GM19468 (cell line): ENCODE results near the gene MAPKAPK5.
"Not testable (repeated sequence)": the region's sequence is repeated elsewhere in the genome, so short reads cannot be mapped to it uniquely, and the experiment has no call there.

Experiments used
- ATAC-seq: cut with Tn5 transposase; IDR thresholded peaks from one replicate; pipeline ENCODE4 v1.9.1; 2021; ENCODE audit warnings: mild to moderate bottlenecking, moderate library complexity, moderate number of reproducible peaks; ENCODE audit not compliant: unreplicated experiment; ENCODE audit errors: extremely low read depth

MAPKAPK5 gene

DNA sequence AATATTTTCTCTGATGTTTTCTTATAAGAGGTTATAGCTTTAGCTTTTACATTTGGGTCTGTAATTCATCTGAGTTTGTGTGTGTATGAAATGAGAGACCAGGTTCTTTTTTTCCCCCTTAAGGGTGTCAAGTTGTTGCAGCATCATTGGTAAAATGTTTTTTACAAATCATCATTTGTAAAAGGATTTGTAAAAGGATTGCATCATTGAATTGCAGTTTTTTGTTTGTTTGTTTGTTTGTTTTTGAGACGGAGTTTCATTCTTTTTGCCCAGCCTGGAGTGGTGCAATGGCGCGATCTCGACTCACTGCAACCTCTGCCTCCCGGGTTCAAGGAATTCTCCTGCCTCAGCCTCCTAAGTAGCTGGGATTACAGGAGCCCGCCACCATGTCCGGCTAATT is 31.1 kb downstream of the MAPKAPK5 start:
- ATAC-seq = no peak

DNA sequence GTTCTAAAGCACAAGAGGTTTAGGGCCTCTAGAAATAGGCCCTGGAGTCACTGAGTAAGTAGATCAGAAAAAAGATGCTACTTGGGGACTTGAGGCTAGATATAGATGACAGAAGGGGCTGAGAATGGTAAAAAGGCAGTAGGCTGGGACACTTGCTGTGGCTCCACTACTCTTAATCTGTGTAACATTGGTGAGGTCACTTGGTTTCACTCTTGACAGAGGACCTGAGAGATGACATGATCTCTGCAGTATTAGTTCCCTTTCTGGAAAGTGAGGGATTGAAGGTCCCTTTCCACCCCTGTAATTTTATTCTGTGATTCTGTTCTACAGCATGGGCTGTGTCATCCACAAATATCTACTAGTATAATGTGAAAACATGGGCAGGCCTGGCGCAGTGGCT is 39.7 kb downstream of the MAPKAPK5 start:
- ATAC-seq = no peak

DNA sequence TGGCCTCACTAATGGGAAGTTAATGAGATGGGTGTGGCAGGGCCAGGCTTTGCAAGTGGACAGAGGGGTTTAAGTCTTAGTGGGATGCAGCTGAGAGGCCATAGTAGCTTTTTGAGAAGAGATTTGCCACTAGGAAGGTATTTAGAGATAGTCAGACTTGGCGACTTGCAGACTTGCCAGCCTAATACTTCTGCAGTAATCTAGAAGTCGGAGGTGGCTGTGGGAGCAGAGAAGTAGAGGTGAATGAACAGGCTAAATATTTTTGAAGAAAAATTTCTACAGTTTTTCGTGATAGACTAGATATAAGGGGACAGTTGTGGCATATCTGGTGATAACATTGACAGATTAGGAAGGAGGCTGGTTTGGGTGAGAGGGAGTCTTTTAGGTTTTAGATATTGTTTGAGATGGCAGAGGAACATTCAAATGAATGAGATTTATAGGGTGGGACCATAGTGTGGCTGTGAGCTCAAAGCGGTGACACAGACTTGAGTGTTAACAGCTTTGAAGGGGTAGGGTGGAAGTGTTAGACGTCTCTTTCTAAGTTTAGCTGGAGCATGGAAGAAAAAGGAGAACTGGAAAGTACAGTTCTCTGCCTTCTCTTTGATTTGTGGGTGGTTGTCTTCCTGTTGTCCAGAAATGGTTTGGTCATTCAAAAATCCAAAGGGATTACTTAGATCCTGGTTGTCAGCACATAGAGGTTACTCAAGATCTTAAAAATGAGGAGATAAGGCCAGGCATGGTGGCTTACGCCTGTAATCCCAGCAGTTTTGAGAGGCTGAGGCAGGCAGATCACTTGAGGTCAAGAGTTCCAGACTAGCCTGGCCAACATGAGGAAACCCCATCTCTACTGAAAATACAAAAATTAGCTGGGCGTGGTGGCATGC is 44.9 kb downstream of the MAPKAPK5 start:
- no peak for ATAC-seq

DNA sequence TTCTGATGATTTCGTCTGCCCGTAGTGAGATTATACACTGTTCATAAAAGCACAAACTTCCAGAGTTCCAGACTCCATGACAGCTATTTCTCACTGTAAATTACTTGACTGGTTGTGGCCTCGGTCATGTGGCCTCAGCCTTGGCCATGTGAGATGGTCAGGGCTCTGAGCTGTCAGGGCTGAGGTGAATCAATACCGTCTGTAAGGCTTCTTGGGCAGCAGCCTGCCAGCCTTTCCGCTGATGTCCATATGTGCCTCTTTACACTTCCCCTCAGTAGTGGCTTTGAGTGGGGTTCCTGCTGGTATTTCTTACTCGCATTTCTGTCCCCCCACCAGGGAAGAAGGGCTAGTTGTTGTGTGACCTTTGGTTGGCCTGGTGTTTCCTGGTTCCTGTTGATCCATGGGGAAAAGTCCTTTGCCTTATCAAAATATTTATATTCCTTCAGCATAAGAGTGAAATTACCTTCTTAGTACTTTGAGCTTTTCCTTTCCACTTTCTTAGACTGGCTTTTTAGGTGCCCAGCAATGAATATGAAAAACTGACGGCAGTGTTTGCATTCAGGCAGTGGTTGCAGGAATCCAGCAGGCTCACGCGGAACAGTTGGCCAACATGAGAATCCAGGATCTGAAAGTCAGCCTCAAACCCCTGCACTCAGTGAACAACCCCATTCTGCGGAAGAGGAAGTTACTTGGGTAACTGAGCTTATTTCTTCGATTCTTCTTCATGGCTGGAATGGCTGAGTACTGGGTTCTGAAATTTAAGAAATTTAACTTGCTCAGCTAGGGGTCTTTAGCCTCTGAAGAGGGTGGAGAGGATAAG is 46.1 kb downstream of the MAPKAPK5 start:
- ATAC-seq = no peak

DNA sequence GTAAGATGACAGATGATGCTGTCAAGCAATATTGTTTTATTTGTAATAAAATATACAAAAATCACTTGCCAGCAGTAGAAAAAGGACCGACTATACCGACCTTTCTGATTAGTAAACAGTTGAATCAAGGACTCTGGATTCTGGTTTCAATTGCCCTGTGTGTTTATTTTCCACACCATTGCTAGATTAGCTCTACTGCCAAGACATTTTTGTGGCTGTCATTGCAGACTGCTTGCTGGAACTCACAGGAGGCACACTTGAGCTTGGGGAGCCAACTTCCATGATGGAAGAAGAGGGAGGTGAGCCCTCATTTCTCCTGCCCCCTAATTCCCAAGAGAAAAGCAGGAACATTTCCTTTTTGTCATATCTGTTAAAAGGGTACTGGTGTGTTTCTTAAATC is 51.3 kb downstream of the MAPKAPK5 start:
- no peak for ATAC-seq

DNA sequence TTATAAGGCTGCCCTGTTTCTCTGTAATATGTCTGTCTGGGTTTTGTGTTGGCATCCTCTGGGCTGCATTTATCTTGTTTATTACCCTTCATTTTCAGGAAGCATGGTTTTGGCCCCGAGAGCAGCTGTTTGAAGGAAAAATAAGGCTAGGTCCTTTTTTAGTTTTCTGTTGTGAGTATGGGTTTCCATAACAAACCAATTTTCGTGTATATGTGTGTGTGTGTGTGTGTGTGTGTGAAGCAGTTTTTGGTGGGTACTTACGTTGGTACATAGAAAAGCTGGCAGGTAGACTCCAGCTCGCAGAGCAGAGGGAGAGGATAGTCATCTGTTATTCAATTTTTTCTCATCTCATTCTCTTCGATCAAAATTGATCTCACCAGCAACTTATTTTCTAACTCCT is 52.5 kb downstream of the MAPKAPK5 start:
- ATAC-seq = no peak

DNA sequence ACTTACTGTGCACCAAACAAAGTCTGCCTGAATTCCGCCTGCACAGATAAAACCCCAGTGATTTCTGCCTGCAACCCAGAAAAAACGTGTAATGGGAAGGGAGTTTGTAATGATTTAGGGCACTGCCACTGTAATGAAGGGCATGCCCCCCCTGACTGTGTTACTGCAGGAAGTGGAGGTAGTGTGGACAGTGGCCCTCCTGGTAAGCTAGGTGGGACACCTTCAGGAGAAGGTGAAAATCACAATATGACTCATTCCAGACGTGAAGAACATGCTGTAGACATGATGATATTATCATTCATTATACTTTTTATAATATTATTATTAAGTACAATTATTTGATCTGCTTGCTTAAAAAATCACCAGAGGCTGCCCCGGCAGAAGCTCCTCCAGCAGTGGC is 59.2 kb downstream of the MAPKAPK5 start:
- ATAC-seq = no peak

DNA sequence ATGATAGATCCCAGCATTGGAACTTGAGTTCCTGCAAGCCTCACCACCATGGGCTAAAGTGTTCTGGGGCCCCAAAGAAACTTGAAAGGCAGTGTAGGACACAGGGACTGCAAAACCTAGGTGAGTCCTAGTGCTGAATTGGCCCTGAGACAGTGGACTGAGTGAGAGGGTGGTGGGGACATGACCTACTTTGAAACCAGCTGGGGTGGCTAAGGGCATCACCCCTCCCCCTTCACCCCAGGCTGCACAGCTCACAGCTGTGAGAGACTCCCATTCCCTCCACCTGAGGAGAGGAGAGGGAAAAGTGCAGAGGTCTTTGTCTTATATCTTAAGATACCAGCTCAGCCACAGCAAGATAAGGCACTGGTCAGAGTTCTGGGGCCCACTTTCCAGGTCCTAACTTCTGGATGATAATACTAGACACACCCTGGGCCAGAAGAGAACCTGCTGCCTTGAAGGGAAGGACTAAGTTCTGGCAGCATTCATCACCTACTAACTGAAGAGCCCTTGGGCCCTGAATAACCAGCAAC is 62.5 kb downstream of the MAPKAPK5 start:
- no peak for ATAC-seq

DNA sequence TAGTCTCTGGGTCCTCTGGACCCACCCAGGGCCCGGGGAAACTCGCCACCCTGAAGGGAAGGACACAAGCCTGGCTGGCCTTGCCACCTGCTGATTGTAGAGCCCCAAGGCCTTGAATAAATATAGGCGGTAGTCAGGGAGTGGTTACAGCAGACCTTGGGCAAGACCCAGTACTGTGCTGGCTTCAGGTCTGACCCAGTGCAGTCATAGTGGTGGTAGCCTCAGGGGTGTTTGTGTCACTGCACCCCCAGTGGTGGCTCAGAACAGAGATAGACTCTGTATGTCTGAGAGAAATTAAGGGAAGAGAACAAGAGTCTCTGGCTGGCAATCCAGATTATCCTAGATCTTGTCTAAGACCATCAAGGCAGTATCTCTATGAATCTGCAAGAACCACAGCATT is 63.5 kb downstream of the MAPKAPK5 start:
- no peak for ATAC-seq

DNA sequence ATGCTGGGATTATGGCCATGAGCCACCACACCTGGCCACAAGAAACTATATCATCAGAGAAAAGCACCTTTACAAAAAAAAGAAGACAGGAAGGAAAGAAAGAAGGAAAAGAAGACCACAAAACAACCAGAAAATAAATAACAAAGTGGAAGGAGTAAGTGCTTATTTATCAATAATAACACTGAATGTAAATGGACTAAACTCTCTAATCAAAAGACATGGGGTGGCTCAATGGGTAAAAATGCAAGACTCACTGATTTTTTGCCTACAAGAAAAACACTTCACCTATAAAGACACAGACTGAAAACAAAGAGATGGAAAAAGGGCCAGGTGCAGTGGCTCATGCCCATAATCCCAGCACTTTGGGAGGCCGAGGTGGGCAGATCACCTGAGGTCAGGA is 65.7 kb downstream of the MAPKAPK5 start:
- no peak for ATAC-seq

DNA sequence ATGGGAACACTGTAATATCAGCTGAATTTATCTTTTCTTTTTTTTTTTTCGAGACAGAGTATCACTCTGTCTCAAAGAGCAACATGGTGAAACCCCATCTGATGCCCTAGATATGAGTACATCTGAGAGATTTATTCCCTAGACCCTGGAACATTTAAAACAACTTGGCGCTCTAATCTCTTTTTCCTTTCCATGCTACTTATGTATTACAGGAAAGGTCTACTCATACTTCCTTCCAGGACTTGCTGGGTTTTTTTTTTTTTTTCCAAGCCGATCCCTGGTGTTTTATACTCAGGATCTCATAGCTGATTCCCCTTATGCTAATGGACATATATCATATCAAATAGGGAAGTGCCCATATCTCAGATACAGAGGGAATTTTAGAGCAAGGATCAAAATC is 83.1 kb downstream of the MAPKAPK5 start:
- ATAC-seq = no peak

DNA sequence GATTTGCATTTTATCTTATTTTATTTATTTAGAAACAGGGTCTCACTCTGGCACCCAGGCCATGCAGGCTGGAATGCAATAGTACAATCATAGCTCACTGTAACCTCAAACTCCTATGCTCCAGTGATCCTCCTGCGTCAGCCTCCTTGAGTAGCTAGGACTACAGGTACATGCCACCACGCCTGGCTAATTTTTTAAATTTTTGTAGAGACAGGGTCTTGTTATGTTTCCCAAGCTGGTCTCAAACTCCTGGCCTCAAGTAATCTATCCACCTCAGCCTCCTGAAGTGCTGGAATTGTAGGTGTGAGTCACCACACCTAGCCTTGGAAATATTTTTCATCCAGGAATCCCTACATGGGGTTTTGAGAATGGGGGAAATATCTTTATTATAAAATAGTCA is 84.6 kb downstream of the MAPKAPK5 start:
- ATAC-seq = no peak

DNA sequence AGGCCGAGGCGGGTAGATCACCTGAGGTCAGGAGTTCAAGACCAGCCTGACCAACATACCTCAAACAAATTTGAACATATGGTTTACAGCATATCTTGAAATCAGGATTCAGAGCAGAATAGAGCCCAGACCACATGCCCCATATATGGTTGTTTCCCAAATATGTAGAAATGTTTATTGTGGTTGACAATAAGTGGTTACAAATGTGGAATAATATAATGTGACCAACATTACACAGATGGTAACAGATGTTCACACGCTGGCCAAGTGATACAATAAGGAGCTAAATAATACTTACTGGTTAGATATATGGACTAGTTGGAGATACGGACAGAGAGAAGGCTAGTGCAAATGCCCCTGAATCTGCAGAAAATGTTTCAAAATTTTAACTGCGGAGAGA is 85.3 kb downstream of the MAPKAPK5 start:
- ATAC-seq = no peak

DNA sequence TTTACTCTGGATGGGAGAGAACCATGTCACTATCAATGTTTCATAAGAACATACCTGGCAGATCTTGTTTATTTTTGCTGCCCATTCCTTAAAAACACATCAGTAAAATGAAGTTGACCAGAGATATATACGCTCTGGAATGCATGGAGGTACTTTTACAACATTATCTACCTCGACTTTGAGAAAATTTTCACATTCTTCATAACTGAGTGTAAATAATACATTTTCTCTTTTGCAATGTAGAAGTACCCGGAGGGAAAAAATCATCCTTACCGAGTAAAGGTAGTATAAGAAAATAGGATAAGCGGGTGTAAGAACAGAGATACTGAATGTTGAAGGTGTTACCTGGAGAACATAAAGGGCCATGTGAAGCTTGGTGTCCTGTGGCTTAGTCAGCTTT is 90.2 kb downstream of the MAPKAPK5 start:
- no peak for ATAC-seq

DNA sequence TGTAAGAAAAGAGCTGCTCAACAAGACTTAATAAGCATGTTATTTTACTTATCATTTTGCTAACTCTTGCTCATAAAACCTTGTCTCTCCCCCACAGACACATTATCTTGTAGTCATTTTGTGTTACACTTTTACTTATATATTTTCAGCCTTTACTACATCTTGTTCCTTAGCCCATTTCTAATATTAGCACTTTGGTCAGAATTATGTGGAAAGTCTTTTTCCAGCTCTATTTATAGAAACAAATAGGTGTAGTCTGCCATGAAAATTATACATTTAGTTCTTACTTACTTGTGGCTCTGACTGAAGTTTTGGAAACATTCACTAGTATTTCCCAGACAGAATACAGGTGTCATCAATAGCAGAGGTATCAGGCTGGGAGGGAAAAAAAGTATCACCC is 94.8 kb downstream of the MAPKAPK5 start:
- ATAC-seq = no peak

DNA sequence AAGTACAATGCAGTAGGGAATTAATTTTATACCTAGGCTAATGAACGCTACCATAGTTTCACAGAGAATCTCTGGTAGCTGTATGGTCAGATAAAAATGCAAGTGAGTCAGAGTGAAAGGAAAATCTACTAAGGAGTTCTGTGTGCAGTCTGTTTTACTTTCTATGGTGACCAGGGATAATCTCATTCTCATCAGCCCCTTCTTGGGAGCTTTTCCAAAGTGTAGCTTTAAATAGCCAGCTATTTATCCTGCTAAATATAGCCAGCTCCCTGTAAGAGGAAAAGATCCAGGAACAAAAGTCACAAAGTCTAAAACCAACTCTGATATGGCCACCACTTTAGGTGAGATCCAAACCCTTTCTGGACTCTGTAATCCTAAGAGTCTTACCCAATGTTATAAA is 95.4 kb downstream of the MAPKAPK5 start:
- ATAC-seq = no peak

DNA sequence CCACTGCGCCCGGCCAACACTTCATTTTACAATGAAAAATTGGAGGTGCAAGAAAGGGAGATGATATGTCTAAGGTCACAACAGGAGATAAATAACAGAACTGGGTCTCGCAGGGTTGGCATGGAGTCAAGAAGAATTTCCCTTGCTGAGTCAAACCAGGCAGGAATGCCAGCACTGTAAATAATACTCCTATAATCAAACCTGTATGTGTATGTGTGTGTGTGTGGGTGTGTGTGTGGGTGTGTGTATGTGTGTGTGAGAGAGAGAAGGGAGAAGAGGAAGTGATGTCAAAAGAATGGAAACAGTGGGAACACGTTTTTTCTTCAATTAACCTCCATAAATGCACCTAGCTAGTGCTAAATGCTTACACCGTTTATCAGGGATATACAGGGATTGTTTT is 100.5 kb downstream of the MAPKAPK5 start:
- ATAC-seq = no peak

DNA sequence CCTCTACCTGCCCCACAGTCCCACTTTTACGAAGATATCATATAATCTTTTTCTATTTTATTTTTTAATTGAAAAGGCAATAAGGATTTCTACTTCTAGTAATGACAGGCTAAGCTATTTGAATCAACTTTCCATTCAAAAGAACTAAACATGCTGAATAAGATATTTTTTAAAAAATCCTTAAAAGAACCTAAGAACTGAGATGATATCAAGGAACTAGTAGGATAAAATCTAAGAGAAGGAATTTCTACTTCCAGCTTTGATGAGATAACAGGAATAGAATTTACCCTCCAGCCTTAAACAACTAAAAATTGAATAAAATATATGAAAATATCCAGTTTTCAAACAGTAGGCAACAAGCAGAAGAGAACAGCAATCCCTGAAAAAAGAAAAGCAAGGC is 101.9 kb downstream of the MAPKAPK5 start:
- no peak for ATAC-seq

DNA sequence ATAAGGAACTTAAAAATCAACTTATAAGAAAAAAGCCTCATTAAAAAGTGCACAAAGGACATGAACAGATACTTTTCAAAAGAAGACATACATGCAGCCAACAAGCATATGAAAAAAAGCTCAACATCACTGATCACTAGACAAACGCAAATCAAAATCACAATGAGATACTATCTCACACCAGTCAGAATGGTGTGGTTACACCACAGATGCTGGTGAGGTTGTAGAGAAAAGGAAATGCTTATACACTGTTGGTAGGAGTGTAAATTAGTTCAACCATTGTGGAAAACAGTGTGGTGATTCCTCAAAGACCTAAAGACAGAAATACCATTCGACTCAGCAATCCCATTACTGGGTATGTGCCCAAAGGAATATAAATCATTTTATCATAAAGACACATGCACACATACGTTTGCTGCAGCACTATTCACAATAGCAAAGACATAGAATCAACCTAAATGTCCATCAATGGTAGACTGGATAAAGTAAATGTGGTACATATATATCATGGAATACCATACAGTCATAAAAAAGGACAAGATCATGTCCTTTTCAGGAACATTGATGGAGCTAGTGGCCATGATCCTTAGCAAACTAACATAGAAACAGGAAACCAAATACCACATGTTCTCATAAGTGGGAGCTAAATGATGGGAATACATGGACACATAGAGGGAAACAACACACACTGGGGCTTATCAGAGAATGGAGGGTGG is 109.1 kb downstream of the MAPKAPK5 start:
- not testable (repeated sequence) for ATAC-seq
